ENCODE results near the gene DNAH11.
"Not testable (repeated sequence)": the region's sequence is repeated elsewhere in the genome, so short reads cannot be mapped to it uniquely, and the experiment has no call there.

DNA sequence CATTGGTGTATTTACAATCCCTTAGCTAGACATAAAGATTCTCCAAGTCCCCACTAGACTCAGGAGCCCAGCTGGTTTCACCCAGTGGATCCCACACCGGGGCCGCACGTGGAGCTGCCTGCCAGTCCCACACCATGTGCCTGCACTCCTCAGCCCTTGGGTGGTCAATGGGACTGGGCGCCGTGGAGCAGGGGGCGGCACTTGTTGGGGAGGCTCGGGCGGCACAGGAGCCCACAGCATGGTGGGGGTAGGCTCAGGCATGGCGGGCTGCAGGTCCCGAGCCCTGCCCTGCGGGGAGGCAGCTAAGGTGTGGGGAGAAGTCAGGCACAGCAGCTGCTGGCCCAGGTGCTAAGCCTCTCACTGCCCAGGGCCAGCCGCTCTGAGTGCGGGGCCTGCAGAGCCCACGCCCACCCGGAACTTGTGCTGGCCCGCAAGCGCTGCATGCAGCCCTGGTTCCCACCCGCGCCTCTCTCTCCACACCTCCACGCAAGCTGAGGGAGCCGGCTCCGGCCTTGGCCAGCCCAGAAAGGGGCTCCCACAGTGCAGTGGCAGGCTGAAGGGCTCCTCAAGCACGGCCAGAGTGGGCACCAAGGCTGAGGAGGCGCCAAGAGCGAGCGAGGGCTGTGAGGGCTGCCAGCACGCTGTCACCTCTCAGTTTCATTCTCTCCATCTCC is 6.3 kb upstream of the DNAH11 start:
- TF ChIP-seq, protein P1, sequence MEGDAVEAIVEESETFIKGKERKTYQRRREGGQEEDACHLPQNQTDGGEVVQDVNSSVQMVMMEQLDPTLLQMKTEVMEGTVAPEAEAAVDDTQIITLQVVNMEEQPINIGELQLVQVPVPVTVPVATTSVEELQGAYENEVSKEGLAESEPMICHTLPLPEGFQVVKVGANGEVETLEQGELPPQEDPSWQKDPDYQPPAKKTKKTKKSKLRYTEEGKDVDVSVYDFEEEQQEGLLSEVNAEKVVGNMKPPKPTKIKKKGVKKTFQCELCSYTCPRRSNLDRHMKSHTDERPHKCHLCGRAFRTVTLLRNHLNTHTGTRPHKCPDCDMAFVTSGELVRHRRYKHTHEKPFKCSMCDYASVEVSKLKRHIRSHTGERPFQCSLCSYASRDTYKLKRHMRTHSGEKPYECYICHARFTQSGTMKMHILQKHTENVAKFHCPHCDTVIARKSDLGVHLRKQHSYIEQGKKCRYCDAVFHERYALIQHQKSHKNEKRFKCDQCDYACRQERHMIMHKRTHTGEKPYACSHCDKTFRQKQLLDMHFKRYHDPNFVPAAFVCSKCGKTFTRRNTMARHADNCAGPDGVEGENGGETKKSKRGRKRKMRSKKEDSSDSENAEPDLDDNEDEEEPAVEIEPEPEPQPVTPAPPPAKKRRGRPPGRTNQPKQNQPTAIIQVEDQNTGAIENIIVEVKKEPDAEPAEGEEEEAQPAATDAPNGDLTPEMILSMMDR (conservative IDR thresholded peaks at IDR 0.05 in 1 of 2, IDR thresholded peaks at IDR 0.05 in 1 of 2; ENCODE audit: extremely low read depth in 1 of 2, insufficient read depth in 1 of 2, low read depth in 1 of 2, low read length in 2 of 2) = not testable (repeated sequence)
- not testable (repeated sequence) for TF ChIP-seq EZH2 (IDR thresholded peaks at IDR 0.05; ENCODE audit: borderline replicate concordance, low read length)
